AG09309 (cell line): Measurements from ENCODE around the gene CYP46A1.

Source experiments
- DNase-seq: peaks from one replicate; pipeline ENCODE4 v3.0.0-alpha.2; 2010; ENCODE audit warnings: low read depth
- H3K4me3 ChIP-seq: 2 replicates; pipeline ENCODE4 v1.5.1; 2011; ENCODE audit warnings: mild to moderate bottlenecking, low read depth, low read length, moderate library complexity; ENCODE audit not compliant: control insufficient read depth
- TF ChIP-seq, protein P1 (sequence below): IDR thresholded peaks from 2 replicates; pipeline ENCODE4 v1.5.1; 2011; ENCODE audit warnings: mild to moderate bottlenecking, low read depth, low read length, inconsistent platforms; ENCODE audit not compliant: insufficient read depth, control insufficient read depth; ENCODE audit errors: missing control alignments

Gene CYP46A1

DNA sequence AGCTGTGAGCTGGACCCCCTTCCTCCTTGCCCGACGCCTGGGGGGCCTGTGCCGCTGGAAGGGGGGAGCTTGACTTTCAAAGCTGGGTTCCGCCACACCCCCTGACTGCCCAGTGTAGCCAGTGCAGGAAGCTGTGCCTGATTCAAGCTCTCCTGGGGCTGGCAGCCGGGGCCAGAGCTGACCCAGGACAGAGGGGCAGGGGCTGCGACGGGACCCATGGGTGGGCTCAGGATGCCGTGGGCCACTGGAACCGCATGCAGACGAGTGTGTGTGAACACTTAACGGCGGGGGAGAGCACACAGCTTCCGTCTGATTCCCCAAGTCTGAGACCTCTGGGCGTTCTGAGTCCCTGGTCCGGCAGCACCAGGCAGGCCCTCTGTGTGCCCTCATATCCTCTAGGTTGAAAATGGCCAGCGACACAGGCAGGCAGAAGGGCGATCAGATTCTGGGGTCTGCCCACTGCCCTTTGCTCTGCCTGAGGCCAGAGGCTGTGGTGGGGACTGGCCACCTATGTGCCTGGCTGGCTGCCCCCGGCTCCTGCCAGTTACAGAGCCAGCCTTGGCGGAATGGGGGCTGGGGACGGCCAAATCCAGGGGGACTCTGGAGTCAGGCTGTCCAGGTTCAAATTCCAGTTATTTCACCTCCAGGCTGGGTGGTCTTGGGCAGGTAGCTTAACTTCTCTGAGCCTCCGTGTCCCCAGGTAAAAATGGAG lies 54.0 kb downstream of the CYP46A1 start:
- no peak for DNase-seq
- TF ChIP-seq, protein P1, sequence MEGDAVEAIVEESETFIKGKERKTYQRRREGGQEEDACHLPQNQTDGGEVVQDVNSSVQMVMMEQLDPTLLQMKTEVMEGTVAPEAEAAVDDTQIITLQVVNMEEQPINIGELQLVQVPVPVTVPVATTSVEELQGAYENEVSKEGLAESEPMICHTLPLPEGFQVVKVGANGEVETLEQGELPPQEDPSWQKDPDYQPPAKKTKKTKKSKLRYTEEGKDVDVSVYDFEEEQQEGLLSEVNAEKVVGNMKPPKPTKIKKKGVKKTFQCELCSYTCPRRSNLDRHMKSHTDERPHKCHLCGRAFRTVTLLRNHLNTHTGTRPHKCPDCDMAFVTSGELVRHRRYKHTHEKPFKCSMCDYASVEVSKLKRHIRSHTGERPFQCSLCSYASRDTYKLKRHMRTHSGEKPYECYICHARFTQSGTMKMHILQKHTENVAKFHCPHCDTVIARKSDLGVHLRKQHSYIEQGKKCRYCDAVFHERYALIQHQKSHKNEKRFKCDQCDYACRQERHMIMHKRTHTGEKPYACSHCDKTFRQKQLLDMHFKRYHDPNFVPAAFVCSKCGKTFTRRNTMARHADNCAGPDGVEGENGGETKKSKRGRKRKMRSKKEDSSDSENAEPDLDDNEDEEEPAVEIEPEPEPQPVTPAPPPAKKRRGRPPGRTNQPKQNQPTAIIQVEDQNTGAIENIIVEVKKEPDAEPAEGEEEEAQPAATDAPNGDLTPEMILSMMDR = no peak
- H3K4me3 ChIP-seq = no peak overlapping the region

DNA sequence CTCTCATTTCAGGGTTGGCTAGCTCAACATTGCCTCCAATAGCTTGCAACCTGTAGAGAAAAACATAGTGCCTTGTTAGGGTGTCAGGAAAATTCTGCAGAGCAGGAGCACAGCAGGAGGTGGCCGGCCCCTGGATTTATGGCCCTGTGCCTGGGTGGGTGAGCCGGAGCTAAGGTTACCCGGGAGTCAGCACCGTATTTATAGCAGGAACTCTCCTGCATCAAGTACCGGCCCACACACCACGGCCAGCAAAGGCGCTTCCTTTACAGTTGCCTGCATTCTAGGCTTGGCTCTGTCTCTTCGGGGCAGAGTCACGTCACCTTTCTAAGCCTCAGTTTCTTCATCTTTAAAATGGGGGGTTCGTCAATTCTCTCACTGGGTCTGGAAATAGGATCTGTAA lies 56.3 kb downstream of the CYP46A1 start:
- TF ChIP-seq, protein P1 = no peak
- no peak for DNase-seq
- H3K4me3 ChIP-seq = no peak overlapping the region

DNA sequence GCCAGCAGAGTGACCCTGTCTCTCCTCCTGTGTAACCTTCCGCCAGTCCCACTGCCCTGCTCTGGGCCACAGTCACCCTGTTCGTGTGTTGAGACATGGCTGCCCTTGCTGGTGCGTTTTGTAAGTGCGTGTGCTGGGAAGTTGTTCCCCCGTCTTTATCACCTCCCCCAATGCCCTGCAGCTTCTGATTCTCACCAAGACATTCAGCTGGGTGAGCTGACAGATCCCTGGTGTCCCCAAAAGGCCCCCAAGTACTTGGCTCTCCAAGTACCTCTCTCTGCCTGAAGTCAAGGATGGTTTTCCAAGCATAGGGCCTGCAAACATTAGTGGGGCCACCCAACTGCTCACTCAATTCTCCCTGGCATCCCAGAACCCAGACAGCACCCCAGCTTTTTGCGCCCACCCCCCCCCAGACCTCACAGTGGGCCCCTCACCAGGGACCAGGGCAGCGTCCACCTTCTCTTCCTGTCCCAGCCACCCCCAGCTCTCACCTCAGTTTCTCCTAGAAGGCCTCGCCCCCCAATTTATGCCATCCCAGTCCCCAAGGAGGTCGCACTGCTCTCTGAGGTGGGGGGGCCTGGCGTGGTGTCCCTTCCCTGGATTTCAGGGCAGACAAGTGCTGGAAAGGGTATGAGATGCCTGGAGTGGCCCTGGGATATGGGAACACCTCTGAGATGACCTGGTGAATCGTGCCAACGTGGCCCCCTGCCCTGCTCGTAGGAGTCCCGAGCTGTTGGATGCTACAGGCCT lies 57.3 kb downstream of the CYP46A1 start:
- DNase-seq = no peak
- TF ChIP-seq, protein P1 = no peak
- H3K4me3 ChIP-seq = no peak overlapping the region

DNA sequence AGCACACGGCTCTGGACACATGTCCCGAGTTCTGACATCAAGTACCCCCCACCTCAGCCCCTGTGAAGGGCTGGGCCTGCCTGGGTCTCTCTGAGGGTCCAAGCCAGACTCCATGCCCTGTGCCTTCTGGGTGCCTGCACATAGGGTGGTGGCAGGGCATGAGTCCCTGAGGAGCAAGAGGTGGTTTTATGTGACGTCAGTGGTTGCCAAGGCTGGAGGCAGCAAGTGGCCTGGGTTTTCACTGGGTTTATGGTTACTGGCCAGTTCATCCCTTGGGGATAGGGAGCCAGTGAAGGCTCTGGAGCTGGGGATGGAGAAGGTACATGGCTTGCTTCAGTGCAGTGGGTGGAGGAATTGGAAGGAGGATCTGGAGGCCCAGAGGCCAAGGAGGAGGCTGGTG lies 58.0 kb downstream of the CYP46A1 start:
- H3K4me3 ChIP-seq = no peak overlapping the region
- TF ChIP-seq, protein P1 = no peak
- no peak for DNase-seq

DNA sequence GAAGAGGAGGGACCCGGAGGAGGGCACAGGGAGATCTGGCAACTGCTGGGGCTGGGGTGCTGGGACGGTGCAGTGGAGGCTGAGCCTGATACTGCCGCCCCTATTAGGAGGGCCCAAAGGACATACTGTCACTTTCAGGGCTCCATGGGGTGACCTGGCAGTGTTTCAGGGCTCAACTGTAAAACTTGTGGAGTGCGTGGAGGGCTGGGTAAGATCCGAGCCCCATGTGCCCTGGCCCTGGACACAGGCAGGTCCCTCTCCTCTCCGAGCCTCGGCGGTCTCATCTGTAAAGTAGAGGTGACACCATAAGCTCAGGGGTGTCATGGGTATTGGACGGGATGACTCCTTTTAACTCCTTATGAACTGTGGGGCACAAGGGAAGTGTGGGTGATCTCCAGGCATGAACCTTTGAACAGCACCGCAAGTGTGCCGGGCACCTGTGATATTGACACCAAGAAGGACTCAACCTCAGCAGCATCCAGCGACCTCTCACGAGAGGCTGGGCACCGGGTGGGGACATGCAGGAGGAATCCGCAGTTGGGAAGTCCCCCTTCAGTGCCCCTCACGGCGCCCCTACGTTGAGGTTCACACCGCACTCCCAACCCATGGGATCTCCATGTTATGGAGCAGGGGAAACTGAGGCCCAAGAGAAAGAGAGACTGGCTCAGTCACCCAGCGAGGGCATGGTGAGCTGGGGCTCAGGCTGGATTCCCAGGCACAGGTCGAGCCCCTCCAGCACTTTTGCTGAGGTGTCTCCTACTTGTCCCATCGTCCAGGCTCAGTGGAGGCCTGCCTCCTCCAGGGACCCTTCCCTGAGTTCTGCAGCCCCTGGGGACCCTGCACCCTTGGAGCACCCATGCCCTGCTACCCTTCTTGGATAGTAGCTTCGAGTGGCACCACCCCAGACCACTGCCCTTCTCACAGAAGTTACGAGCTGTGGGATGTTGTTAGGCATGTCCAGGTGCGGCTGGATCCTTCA lies 58.7 kb downstream of the CYP46A1 start:
- TF ChIP-seq, protein P1 = no peak
- no peak for DNase-seq

DNA sequence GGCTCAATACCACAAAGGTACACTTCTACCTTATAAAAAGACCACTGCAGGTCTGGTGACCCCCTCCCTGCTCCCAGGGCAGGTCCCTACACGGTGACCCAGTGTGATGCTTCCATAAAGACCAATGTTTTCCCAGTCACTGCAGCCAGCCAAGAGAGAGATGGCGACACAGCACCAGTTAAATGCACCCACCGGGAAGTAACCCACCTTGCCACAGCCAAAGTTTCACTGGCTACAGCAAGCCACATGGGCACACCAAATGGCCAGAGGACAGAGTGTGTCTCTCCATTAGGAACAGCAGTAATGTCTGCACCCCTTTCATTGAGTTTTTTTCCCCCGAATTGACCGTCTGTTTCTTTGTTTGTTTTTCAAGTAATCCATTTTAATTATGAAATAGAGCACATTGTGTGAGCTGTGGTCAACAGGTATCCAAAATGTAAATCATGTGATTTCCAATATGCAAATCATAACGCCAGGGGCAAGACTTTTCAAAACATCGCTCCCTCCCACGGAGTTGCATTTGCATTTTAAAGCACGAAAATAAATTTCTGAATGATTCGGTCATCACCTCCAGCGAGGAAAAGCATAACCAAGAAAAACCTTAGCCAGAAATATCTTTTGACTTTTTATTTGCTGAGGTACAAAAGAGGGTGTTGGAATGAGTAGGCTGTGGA lies 60.2 kb downstream of the CYP46A1 start:
- DNase-seq = peak; percentile 31
- TF ChIP-seq, protein P1 = peak; percentile 21

More for the DNA sequence above, 58.7 kb downstream of the CYP46A1 start:
- no peak overlapping the region for H3K4me3 ChIP-seq

More for the DNA sequence above, 60.2 kb downstream of the CYP46A1 start:
- no peak overlapping the region for H3K4me3 ChIP-seq
